ENCODE measurements around the gene BAZ2B.
"Not testable (repeated sequence)": the region's sequence is repeated elsewhere in the genome, so short reads cannot be mapped to it uniquely, and the experiment has no call there.

BAZ2B gene

GRCh38 chr2:159399716-159400415 is 216.5 kb downstream of the BAZ2B start:
- no peak for DNase-seq

GRCh38 chr2:159396799-159397198 is 219.5 kb downstream of the BAZ2B start:
- DNase-seq: no peak

GRCh38 chr2:159382447-159383028 is 233.8 kb downstream of the BAZ2B start:
- no peak for DNase-seq

- no peak for DNase-seq
Measured at GRCh38 chr2:159381574-159381973, 234.8 kb downstream of the BAZ2B start.

GRCh38 chr2:159380685-159381239 is 235.6 kb downstream of the BAZ2B start:
- DNase-seq: no peak

- DNase-seq: no peak
Measured at GRCh38 chr2:159379181-159379580, 237.2 kb downstream of the BAZ2B start.

- DNase-seq: no peak
Measured at GRCh38 chr2:159375241-159375640, 241.1 kb downstream of the BAZ2B start.

GRCh38 chr2:159371506-159371905 is 244.8 kb downstream of the BAZ2B start:
- no peak for DNase-seq

- DNase-seq: no peak
Measured at GRCh38 chr2:159366538-159366937, 249.8 kb downstream of the BAZ2B start.

- DNase-seq: no peak
Measured at GRCh38 chr2:159362816-159363251, 253.5 kb downstream of the BAZ2B start.

- no peak for DNase-seq
Measured at GRCh38 chr2:159362094-159362493, 254.3 kb downstream of the BAZ2B start.

GRCh38 chr2:159361603-159362002 is 254.7 kb downstream of the BAZ2B start:
- not testable (repeated sequence) for DNase-seq

GRCh38 chr2:159356053-159356554 is 260.2 kb downstream of the BAZ2B start:
- DNase-seq: no peak

- DNase-seq: no peak
Measured at GRCh38 chr2:159351977-159352376, 264.4 kb downstream of the BAZ2B start.

GRCh38 chr2:159349674-159350299 is 266.6 kb downstream of the BAZ2B start:
- DNase-seq: no peak

GRCh38 chr2:159326569-159327255 is 289.6 kb downstream of the BAZ2B start:
- no peak for DNase-seq

GRCh38 chr2:159322419-159322818 is 293.9 kb downstream of the BAZ2B start:
- DNase-seq: no peak

GRCh38 chr2:159317392-159318088 is 298.8 kb downstream of the BAZ2B start:
- no peak for DNase-seq

- DNase-seq: no peak
Measured at GRCh38 chr2:159307942-159308341, 308.4 kb downstream of the BAZ2B start.

- no peak for DNase-seq
Measured at GRCh38 chr2:159300586-159300985, 315.8 kb downstream of the BAZ2B start.

- DNase-seq: no peak
Measured at GRCh38 chr2:159298967-159299366, 317.4 kb downstream of the BAZ2B start.

GRCh38 chr2:159297042-159297707 is 319.2 kb downstream of the BAZ2B start:
- DNase-seq: no peak
